OCI-LY3 (cell line): ENCODE data around the gene MTTP.

Experiments used
- H2AFZ ChIP-seq: fragments of 200-600, 300-600 bp; shearing (Covaris generic); 2 replicates; pipeline ENCODE4 v1.6.0; 2014; ENCODE audit warnings: antibody characterized with exemption, low read depth, low read length
- H3K27ac ChIP-seq: fragments of 200-600, 300-600 bp; sonication (generic); 2 replicates; pipeline ENCODE4 v1.5.1; 2014; ENCODE audit warnings: mild to moderate bottlenecking, low read length, moderate library complexity, mixed read lengths
- H3K27me3 ChIP-seq: fragments of 200-600, 300-600 bp; sonication (generic); 2 replicates; pipeline ENCODE4 v1.6.1; 2014; ENCODE audit warnings: low read depth, low read length, mixed read lengths
- H3K36me3 ChIP-seq: fragments of 200-600, 300-600 bp; sonication (generic); replicated peaks from 2 replicates; pipeline ENCODE3; 2014; ENCODE audit warnings: low read depth, low read length, mixed read lengths
- H3K4me1 ChIP-seq: fragments of 300-600, 200-600 bp; sonication (generic); 2 replicates; pipeline ENCODE4 v1.6.1; 2014; ENCODE audit warnings: low read length, mixed read lengths
- H3K4me2 ChIP-seq: fragments of 200-600, 300-600 bp; sonication (generic); 2 replicates; pipeline ENCODE4 v1.6.1; 2014; ENCODE audit warnings: low read length, mixed read lengths
- H3K4me3 ChIP-seq: fragments of 300-600, 200-600 bp; sonication (generic); 2 replicates; pipeline ENCODE4 v1.5.1; 2014; ENCODE audit warnings: antibody characterized with exemption, mild to moderate bottlenecking, low read length, moderate library complexity
- H3K79me2 ChIP-seq: fragments of 300-600, 200-600 bp; shearing (Covaris generic); 2 replicates; pipeline ENCODE4 v1.6.1; 2014; ENCODE audit warnings: mild to moderate bottlenecking, low read length, mixed read lengths
- H3K9ac ChIP-seq: fragments of 300-600, 200-600 bp; shearing (Covaris generic); 2 replicates; pipeline ENCODE4 v1.6.0; 2014; ENCODE audit warnings: mild to moderate bottlenecking, low read length, moderate library complexity
- H3K9me3 ChIP-seq: fragments of 200-600, 300-600 bp; shearing (Covaris generic); 2 replicates; pipeline ENCODE4 v1.6.1; 2014; ENCODE audit warnings: low read length, mixed read lengths; ENCODE audit not compliant: insufficient read depth
- H4K20me1 ChIP-seq: fragments of 200-600, 300-600 bp; sonication (generic); 2 replicates; pipeline ENCODE4 v1.6.1; 2016; ENCODE audit warnings: low read length, mixed read lengths; ENCODE audit not compliant: insufficient read depth
- CTCF ChIP-seq: fragments of 200-600, 300-600 bp; sonication (generic); IDR thresholded peaks from 2 replicates; pipeline ENCODE4 v1.5.1; 2014; ENCODE audit warnings: antibody characterized with exemption, low read length, low read depth
- EZH2phosphoT487 ChIP-seq: fragments of 200-600 bp; shearing (Covaris generic); IDR thresholded peaks from 2 replicates; pipeline ENCODE4 v1.6.1; 2018; ENCODE audit warnings: antibody characterized with exemption, mixed run types, low read depth

The MTTP gene

GRCh38 chr4:99630857-99631360 is 56.3 kb downstream of the MTTP start:
- no peak overlapping the region for H3K9ac ChIP-seq
- no peak overlapping the region for H3K27ac ChIP-seq
- H3K4me3 ChIP-seq, result no peak overlapping the region
- H3K79me2 ChIP-seq, result no peaks in the 10 kb centered on the region
- no peaks in the 10 kb centered on the region for H4K20me1 ChIP-seq
- no peak overlapping the region for H2AFZ ChIP-seq
- no peaks in the 10 kb centered on the region for H3K36me3 ChIP-seq
- TF ChIP-seq EZH2phosphoT487, result no peak
- H3K9me3 ChIP-seq, result no peaks in the 10 kb centered on the region
- H3K4me2 ChIP-seq, result no peak overlapping the region
- H3K27me3 ChIP-seq, result no peaks in the 10 kb centered on the region
- H3K4me1 ChIP-seq, result no peaks in the 10 kb centered on the region

- no peak overlapping the region for H3K9ac ChIP-seq
- H3K27ac ChIP-seq, result no peak overlapping the region
- H4K20me1 ChIP-seq, result no peaks in the 10 kb centered on the region
- no peaks in the 10 kb centered on the region for H3K27me3 ChIP-seq
- H3K4me3 ChIP-seq, result no peak overlapping the region
- H2AFZ ChIP-seq, result no peak overlapping the region
- H3K4me2 ChIP-seq, result no peak overlapping the region
- H3K79me2 ChIP-seq, result no peaks in the 10 kb centered on the region
- no peaks in the 10 kb centered on the region for H3K9me3 ChIP-seq
- TF ChIP-seq CTCF (no peak), EZH2phosphoT487 (no peak)
- H3K36me3 ChIP-seq, result no peaks in the 10 kb centered on the region
- H3K4me1 ChIP-seq, result no peaks in the 10 kb centered on the region
Measured at GRCh38 chr4:99633772-99634171, 59.1 kb downstream of the MTTP start.

GRCh38 chr4:99634742-99635360 is 60.2 kb downstream of the MTTP start:
- H3K36me3 ChIP-seq, result no peaks in the 10 kb centered on the region
- no peaks in the 10 kb centered on the region for H4K20me1 ChIP-seq
- H3K4me2 ChIP-seq, result no peak overlapping the region
- no peak for TF ChIP-seq CTCF
- TF ChIP-seq EZH2phosphoT487, result no peak
- no peaks in the 10 kb centered on the region for H3K79me2 ChIP-seq
- H2AFZ ChIP-seq, result no peak overlapping the region
- H3K4me3 ChIP-seq, result no peak overlapping the region
- H3K4me1 ChIP-seq, result no peaks in the 10 kb centered on the region
- H3K9me3 ChIP-seq, result no peaks in the 10 kb centered on the region
- no peaks in the 10 kb centered on the region for H3K27me3 ChIP-seq
- no peak overlapping the region for H3K9ac ChIP-seq
- no peak overlapping the region for H3K27ac ChIP-seq

GRCh38 chr4:99635601-99636000 is 61.0 kb downstream of the MTTP start:
- no peaks in the 10 kb centered on the region for H3K79me2 ChIP-seq
- no peaks in the 10 kb centered on the region for H4K20me1 ChIP-seq
- no peaks in the 10 kb centered on the region for H3K9me3 ChIP-seq
- H3K36me3 ChIP-seq, result no peaks in the 10 kb centered on the region
- H3K4me1 ChIP-seq, result no peaks in the 10 kb centered on the region
- no peak overlapping the region for H2AFZ ChIP-seq
- H3K27me3 ChIP-seq, result no peaks in the 10 kb centered on the region
- H3K4me2 ChIP-seq, result no peak overlapping the region
- TF ChIP-seq EZH2phosphoT487 (no peak), CTCF (no peak)
- no peak overlapping the region for H3K27ac ChIP-seq
- H3K4me3 ChIP-seq, result no peak overlapping the region
- no peak overlapping the region for H3K9ac ChIP-seq
